ENCODE measurements around the gene HSD11B2. TPM values are rescaled to one million over a fixed set of nuclear protein-coding genes. Genes with fewer than 3 reads are reported as not detected.
A peak's percentile ranks its signal among the peaks of the same experiment; 100 is the strongest.

The HSD11B2 gene
- total and polyA plus RNA-seq, 2 of the 8 experiments (the other 6 are each of a cell fraction or from before 2014, with no cell fraction given): 28.7 to 32.9 TPM

GRCh38 chr16:67407176-67407787, 23.6 kb upstream of the HSD11B2 start:
- Histone ChIP-seq H2BK20ac (ENCODE audit: low read length) (0 out of 2 replicates have a peak overlapping the region, but pooled peaks have one; percentile 23), H2AK5ac (ENCODE audit: low read depth, low read length) (0 out of 2 replicates have a peak overlapping the region, but pooled peaks have one; percentile 16), H3K4ac (replicated peaks; ENCODE audit: insufficient read length, low read depth, low read length) (no peak overlapping the region), H4K8ac (ENCODE audit: extremely low read depth, insufficient read depth, low read length) (peak overlapping the region; percentile 23), H2BK12ac (ENCODE audit: low read depth, low read length) (peak overlapping the region; percentile 75; the same call in 1 of the 2 replicates), H3K14ac (ENCODE audit: insufficient read length) (no peak overlapping the region), H3K79me1 (ENCODE audit: low read depth, low read length) (no peaks in the 10 kb centered on the region), H4K91ac (replicated peaks; ENCODE audit: insufficient read length, low read length) (peak overlapping the region; percentile 52), H3K27ac (ENCODE audit: low read depth, low read length) (no peak overlapping the region), H2BK120ac (replicated peaks; ENCODE audit: low read depth, low read length) (no peak overlapping the region), H3K79me2 (ENCODE audit: control insufficient read depth in 1 of 2, insufficient read depth in 2 of 2, low read length in 2 of 2) (no peaks in the 10 kb centered on the region), H3K4me3 (ENCODE audit: extremely low read depth in 1 of 4, insufficient read depth in 2 of 4, low read depth in 3 of 4, low read length in 4 of 4) (no peak overlapping the region), H3K23ac (ENCODE audit: insufficient read length) (no peak overlapping the region), H3K4me1 (replicated peaks in 1 of 4; ENCODE audit: control insufficient read depth in 3 of 4, insufficient read depth in 4 of 4, low read length in 3 of 4) (peaks cover 0 to 26% (median 9%) of the 10 kb centered on the region in 4 experiments; a peak in 5 of 7 replicates), H4K5ac (ENCODE audit: insufficient read length, low read depth, low read length) (no peak overlapping the region), H3K23me2 (ENCODE audit: low read depth, low read length) (no peaks in the 10 kb centered on the region), H3K18ac (ENCODE audit: extremely low read depth, low read length) (no peak overlapping the region), H2BK5ac (ENCODE audit: low read depth, low read length) (peak overlapping the region; percentile 71; the same call in 1 of the 2 replicates), H3K56ac (replicated peaks; ENCODE audit: insufficient read length, low read depth, low read length) (no peak overlapping the region), H3K4me2 (ENCODE audit: insufficient read depth in 1 of 2, low read depth in 2 of 2, low read length in 2 of 2) (no peak overlapping the region), H4K20me1 (replicated peaks in 1 of 2; ENCODE audit: control insufficient read depth in 1 of 2, insufficient read depth in 2 of 2, low read length in 2 of 2) (no peaks in the 10 kb centered on the region), H3K9ac (replicated peaks in 1 of 4; ENCODE audit: extremely low read depth in 1 of 4, low read depth in 3 of 4, low read length in 3 of 4) (no peak overlapping the region), H3K36me3 (ENCODE audit: control insufficient read depth in 2 of 4, insufficient read depth in 4 of 4, low read length in 3 of 4) (no peaks in the 10 kb centered on the region), H2AFZ (ENCODE audit: low read length) (no peak overlapping the region), H2BK15ac (ENCODE audit: low read length) (peak overlapping the region; percentile 81), H3K9me3 (ENCODE audit: insufficient read depth in 2 of 2, low read depth in 1 of 2, low read length in 1 of 2) (no peaks in the 10 kb centered on the region), H3K27me3 (replicated peaks in 1 of 4; ENCODE audit: control insufficient read depth in 3 of 4, extremely low read depth in 1 of 4, insufficient read depth in 3 of 4, low read length in 3 of 4) (no peaks in the 10 kb centered on the region; a peak in 1 of 7 replicates)
- CTCF ChIA-PET (ENCODE audit: partially characterized antibody): interaction anchor here (0.5 to 32.4 kb wide), 12 partner anchors 8 to 477 kb away, joined by 3 to 476 read pairs (median 4); partner anchors contain the start of genes TPPP3 and ZDHHC1
- no peak for FAIRE-seq
- DNase-seq (ENCODE audit: low read depth in 1 of 2, low spot score in 2 of 2): no peak
- POLR2A ChIA-PET (ENCODE audit: partially characterized antibody): interaction anchor here (0.6 to 1.7 kb wide), 7 partner anchors 8 to 141 kb away, joined by 3 to 5 read pairs (median 4); no protein-coding TSS in a partner anchor
- no peak for TF ChIP-seq POLR2AphosphoS5 (IDR thresholded peaks at IDR 0.05; ENCODE audit: low read depth, low read length)
- no peak for TF ChIP-seq SP4 (IDR thresholded peaks at IDR 0.05; ENCODE audit: low read length)
- TF ChIP-seq SP1 (IDR thresholded peaks at IDR 0.05; ENCODE audit: low read depth, low read length): no peak
- 0 out of 2 replicates have a peak, but pooled peaks have one; percentile 23 for TF ChIP-seq BACH1 (IDR thresholded peaks at IDR 0.05; ENCODE audit: low read length)
- TF ChIP-seq RNF2 (IDR thresholded peaks at IDR 0.05; ENCODE audit: borderline replicate concordance, low read depth, low read length, missing control alignments, poor library complexity, severe bottlenecking): no peak
- TF ChIP-seq SAP30 (IDR thresholded peaks at IDR 0.05; ENCODE audit: insufficient read depth, insufficient replicate concordance, low read length): no peak
- 84% methylated on average over 7 of the region's 7 CpGs; no CpG with 5 or more reads in 1 of the 2 experiments for WGBS, 2 experiments (ENCODE audit: extremely low coverage in 1 of 2, insufficient coverage in 1 of 2, insufficient read length in 1 of 2, insufficient replicate concordance in 2 of 2, low coverage in 1 of 2, low lambda C conversion rate in 2 of 2, missing lambda C conversion rate in 1 of 2)
